Lung (tissue), 12 donors: ENCODE results near the gene AP1AR. TPM values are rescaled to one million over a fixed set of nuclear protein-coding genes. Genes with fewer than 3 reads are reported as not detected.

ENCODE experiments used
- ATAC-seq: fragments of 200-7000 bp; cut with Tn5 transposase; one replicate; pipeline ENCODE4 v1.9.1; 2020; ENCODE audit warnings: moderate number of reproducible peaks; ENCODE audit not compliant: insufficient read depth, low FRiP score
- DNase-seq, 3 donors: peaks; one replicate each; pipeline ENCODE4 v3.0.0-alpha.2; 2013 to 2017
- H3K27ac ChIP-seq, 2 donors: one replicate each; pipeline ENCODE4 v1.5.1; 2013; ENCODE audit warnings: mild to moderate bottlenecking in 2 of 2, moderate library complexity in 2 of 2, control low read depth in 1 of 2, inconsistent platforms in 1 of 2, low read depth in 1 of 2, low read length in 1 of 2
- H3K27me3 ChIP-seq, 3 donors: one replicate each; pipeline ENCODE4 v1.5.1; 2013; ENCODE audit warnings: low read length in 2 of 3; ENCODE audit not compliant: control insufficient read depth in 3 of 3, insufficient read depth in 3 of 3
- H3K36me3 ChIP-seq, 4 donors: one replicate each; pipeline ENCODE4 v1.5.1; 2013; ENCODE audit warnings: low read length in 4 of 4, mild to moderate bottlenecking in 1 of 4, moderate library complexity in 1 of 4; ENCODE audit not compliant: control insufficient read depth in 4 of 4, insufficient read depth in 4 of 4
- H3K4me1 ChIP-seq, 5 donors: one replicate each; pipeline ENCODE4 v1.5.1; 2013; ENCODE audit warnings: low read length in 5 of 5, mild to moderate bottlenecking in 2 of 5, moderate library complexity in 1 of 5; ENCODE audit not compliant: control insufficient read depth in 5 of 5, insufficient read depth in 5 of 5
- H3K4me3 ChIP-seq: one replicate; pipeline ENCODE4 v1.5.1; 2013; ENCODE audit warnings: mild to moderate bottlenecking, control low read depth, moderate library complexity
- H3K9ac ChIP-seq, 2 donors: one replicate each; pipeline ENCODE4 v1.5.1; 2013; ENCODE audit warnings: low read length in 2 of 2, control low read depth in 1 of 2; ENCODE audit not compliant: insufficient read depth in 1 of 2
- H3K9me3 ChIP-seq, 4 donors: one replicate each; pipeline ENCODE4 v1.5.1; 2013; ENCODE audit warnings: low read length in 3 of 4, mild to moderate bottlenecking in 1 of 4, moderate library complexity in 1 of 4; ENCODE audit not compliant: control insufficient read depth in 4 of 4, insufficient read depth in 3 of 4
- WGBS, 2 donors: extraction: QIAGEN DNeasy Blood & Tissue Kit; methylation state at CpG; one replicate each; pipeline ENCODE4 v1.1.7; 2013; 5-methylcytosine and 5-hydroxymethylcytosine counted together
- polyA plus RNA-seq, 2 donors: library from polyadenylated mRNA; stranded (reverse); fragments of 200-250 nt; gene quantifications; one replicate each; pipeline ENCODE4 v1.2.1, GENCODE V29; 2013
- total RNA-seq, 2 donors: library from RNA; depleted of rRNA in 1 of 2; stranded (reverse); fragments of >200 nt in 1 of 2; gene quantifications; one replicate each; pipeline ENCODE4 v1.2.1, GENCODE V29; 2014 to 2021
- TF ChIP-seq, protein P1 (sequence below): IDR thresholded peaks from 2 replicates; pipeline ENCODE4 v1.5.1; 2012; ENCODE audit warnings: mild to moderate bottlenecking; ENCODE audit errors: control extremely low read depth, extremely low read depth
- donor health status: control.
- donor health status: control.
- donor health status: Bipolar disorder and iron deficiency.
- donor health status: healthy.
- donor health status: DM: yes; HTN: yes; CAD: no.

Gene AP1AR
- total and polyA plus RNA-seq, 4 donors = 12.8 to 25.7 (median 19.2) TPM

DNA sequence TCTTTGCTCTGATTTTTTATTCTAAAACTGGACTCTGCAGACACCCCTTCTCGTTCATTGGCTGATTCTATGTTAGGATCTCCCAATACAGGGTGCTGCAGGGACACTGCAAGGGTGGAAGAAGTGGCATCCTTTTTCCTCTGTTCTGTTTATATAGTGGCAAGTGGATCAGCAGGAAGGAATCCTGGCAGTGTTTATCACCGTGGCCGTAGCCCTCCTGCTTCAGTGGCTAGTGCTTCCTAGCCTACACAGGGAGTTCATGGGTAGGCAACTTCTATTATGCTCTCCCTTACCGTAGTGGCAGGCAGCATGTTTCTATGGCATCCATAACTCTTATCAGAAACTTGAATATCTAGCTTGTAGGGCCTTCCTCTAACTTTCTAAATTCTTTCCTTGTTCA, 6.4 kb upstream of the AP1AR start:
- peaks cover 0 to 2% (median 0%) of the 10 kb centered on the region in 5 donors for H3K4me1 ChIP-seq
- no peaks in the 10 kb centered on the region for H3K36me3 ChIP-seq
- H3K9ac ChIP-seq = no peak overlapping the region
- WGBS, 2 donors = 57 to 66% methylated on average over 4 of the region's 4 CpGs
- DNase-seq = no peak
- no peaks in the 10 kb centered on the region for H3K27me3 ChIP-seq
- no peak for ATAC-seq
- H3K4me3 ChIP-seq = no peak overlapping the region
- no peaks in the 10 kb centered on the region for H3K9me3 ChIP-seq
- no peak overlapping the region for H3K27ac ChIP-seq
- TF ChIP-seq, protein P1, sequence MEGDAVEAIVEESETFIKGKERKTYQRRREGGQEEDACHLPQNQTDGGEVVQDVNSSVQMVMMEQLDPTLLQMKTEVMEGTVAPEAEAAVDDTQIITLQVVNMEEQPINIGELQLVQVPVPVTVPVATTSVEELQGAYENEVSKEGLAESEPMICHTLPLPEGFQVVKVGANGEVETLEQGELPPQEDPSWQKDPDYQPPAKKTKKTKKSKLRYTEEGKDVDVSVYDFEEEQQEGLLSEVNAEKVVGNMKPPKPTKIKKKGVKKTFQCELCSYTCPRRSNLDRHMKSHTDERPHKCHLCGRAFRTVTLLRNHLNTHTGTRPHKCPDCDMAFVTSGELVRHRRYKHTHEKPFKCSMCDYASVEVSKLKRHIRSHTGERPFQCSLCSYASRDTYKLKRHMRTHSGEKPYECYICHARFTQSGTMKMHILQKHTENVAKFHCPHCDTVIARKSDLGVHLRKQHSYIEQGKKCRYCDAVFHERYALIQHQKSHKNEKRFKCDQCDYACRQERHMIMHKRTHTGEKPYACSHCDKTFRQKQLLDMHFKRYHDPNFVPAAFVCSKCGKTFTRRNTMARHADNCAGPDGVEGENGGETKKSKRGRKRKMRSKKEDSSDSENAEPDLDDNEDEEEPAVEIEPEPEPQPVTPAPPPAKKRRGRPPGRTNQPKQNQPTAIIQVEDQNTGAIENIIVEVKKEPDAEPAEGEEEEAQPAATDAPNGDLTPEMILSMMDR = no peak

DNA sequence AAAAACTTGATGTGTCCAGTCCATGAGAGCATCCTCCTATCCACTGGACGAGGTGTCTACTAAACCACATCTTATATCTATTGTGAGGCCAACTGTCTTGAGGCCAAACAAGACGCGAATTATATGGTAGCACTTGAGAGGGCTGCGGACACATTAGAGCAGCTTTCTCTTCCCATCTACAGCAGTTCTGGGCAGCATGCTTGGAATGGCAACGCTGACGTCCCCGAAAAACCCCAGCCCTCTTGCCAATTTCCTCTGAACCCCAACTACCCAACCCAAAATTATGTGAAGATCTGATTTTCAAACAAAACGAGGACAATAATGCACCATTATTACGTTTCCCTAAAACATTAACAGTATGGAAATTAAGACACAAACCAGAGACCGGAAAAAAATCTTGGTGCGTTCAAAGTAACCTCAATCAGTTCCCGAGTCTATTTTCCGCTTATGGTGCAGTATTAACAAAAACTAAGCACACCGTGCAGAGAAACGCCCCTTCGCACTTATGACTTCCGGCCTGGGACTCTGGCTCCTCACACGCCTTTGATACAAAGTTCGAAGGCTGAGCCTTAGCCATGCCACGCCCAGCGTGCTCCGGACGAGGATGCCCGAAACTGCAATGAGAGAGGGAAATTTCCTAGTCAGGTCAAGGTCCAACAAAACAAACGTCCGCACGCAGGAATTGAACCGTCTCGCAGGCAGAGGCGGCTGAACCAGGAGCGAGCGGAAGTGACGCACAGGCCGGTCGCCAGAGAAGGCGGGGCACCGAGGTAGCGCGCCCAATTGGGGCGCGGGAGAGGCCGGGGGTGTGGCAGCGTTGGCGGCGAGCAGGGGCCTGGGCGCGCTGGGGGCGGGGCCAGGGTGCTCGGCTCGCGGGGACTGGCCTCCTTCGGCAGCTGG, 458 bp upstream of the AP1AR start:
- peak overlapping the region; percentile 75 to 99 for H3K9ac ChIP-seq
- H3K27me3 ChIP-seq = no peaks in the 10 kb centered on the region
- WGBS, 2 donors = 0% methylated on average over 49 to 52 of the region's 52 CpGs
- peaks cover 0 to 3% (median 0%) of the 10 kb centered on the region in 4 donors for H3K9me3 ChIP-seq
- H3K4me1 ChIP-seq = peaks cover 0 to 18% (median 0%) of the 10 kb centered on the region in 5 donors
- peak; percentile 98 to 99 (median 99) for DNase-seq
- peak overlapping the region; percentile 99 for H3K4me3 ChIP-seq
- no peaks in the 10 kb centered on the region for H3K36me3 ChIP-seq
- peak; percentile 99 for ATAC-seq
- H3K27ac ChIP-seq = peak overlapping the region; percentile 94 to 100
- TF ChIP-seq, protein P1 = no peak

DNA sequence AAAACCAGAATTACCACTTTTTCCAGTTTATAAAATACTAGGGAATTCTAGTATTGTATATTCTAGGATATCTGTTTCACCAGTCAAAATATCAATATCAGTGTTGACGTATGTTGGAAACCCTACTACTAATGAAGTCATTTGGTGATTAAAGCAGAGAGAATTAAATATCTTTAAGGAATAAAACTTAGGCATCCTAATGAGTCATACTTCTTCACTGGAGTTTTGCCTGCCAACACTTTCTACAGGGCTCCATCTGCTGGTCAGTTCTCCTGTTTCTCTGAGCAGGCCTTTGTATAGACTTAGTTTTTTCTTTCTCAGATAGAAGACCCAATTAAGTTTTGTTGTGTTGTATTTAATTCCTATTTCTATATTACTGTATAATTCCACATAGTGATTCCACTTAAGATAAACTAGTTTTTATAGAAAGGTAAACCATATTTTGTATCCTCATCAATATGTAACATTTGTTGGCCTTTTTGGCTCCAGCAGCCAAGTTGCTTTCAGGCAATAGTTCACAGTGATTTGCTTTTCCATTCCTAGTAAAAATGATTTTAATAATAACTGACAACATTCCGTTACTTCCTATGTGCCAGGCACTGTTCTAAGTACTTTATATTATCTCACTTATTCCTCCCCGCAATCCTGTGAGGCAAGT, 3.5 kb downstream of the AP1AR start:
- H3K9ac ChIP-seq = no peak overlapping the region
- TF ChIP-seq, protein P1 = peak; percentile 65
- H3K27me3 ChIP-seq = no peaks in the 10 kb centered on the region
- H3K36me3 ChIP-seq = no peaks in the 10 kb centered on the region
- H3K4me3 ChIP-seq = no peak overlapping the region
- H3K4me1 ChIP-seq = peaks cover 0 to 16% (median 0%) of the 10 kb centered on the region in 5 donors
- H3K27ac ChIP-seq = no peak overlapping the region
- 57 to 82% methylated on average over 3 of the region's 3 CpGs for WGBS, 2 donors
- H3K9me3 ChIP-seq = peaks cover 0 to 3% (median 0%) of the 10 kb centered on the region in 4 donors
- DNase-seq (peak; percentile 68 to 86 (median 82)), ATAC-seq (no peak)
